Measurements from ENCODE around the gene APOA4.

GRCh38 chr11:116808262-116809175, 14.6 kb downstream of the APOA4 start:
- TF ChIP-seq, protein P1, sequence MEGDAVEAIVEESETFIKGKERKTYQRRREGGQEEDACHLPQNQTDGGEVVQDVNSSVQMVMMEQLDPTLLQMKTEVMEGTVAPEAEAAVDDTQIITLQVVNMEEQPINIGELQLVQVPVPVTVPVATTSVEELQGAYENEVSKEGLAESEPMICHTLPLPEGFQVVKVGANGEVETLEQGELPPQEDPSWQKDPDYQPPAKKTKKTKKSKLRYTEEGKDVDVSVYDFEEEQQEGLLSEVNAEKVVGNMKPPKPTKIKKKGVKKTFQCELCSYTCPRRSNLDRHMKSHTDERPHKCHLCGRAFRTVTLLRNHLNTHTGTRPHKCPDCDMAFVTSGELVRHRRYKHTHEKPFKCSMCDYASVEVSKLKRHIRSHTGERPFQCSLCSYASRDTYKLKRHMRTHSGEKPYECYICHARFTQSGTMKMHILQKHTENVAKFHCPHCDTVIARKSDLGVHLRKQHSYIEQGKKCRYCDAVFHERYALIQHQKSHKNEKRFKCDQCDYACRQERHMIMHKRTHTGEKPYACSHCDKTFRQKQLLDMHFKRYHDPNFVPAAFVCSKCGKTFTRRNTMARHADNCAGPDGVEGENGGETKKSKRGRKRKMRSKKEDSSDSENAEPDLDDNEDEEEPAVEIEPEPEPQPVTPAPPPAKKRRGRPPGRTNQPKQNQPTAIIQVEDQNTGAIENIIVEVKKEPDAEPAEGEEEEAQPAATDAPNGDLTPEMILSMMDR (IDR thresholded peaks at IDR 0.05) = no peak
- TF ChIP-seq EZH2 (IDR thresholded peaks at IDR 0.05; ENCODE audit: borderline replicate concordance, insufficient read depth, low read depth, low read length, poor library complexity, severe bottlenecking) = no peak
